LHCN-M2 (cell line): ENCODE data around the gene PSME3IP1. TPM values are rescaled to one million over a fixed set of nuclear protein-coding genes. Genes with fewer than 3 reads are reported as not detected.
"Not testable (repeated sequence)": the region's sequence is repeated elsewhere in the genome, so short reads cannot be mapped to it uniquely, and the experiment has no call there.

ENCODE experiments used
- DNase-seq: peaks from one replicate; pipeline ENCODE4 v3.0.0-alpha.2; 2012; ENCODE audit warnings: low read depth
- total RNA-seq: library from RNA; depleted of rRNA; stranded (reverse); fragments of >200 nt; gene quantifications from 2 replicates; pipeline ENCODE4 v1.2.3, GENCODE V29; 2014

Gene PSME3IP1
- total RNA-seq, 1 experiment from 2014 or later = 102 TPM

DNA sequence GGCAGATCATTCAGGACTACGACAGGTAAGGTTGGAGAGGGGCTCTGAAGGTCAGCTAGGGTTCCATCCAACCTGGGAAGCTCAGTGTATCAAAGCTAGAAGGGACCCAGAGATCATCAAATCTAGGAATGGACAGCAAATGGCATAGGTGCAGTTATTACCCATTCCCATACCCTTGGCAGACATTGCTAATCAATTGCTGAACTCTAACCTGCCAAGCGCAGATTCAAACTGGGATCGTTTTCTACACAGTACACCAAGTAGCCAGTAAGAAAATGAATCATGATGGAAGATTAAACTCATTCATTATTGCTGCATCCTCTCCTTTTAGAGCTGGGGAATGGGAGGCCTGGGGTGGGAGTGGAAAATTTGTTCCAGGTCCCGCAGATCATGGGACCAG is 59.9 kb downstream of the PSME3IP1 start:
- no peak for DNase-seq

- no peak for DNase-seq
Observed at GRCh38 chr16:57125376-57125775, 60.5 kb downstream of the PSME3IP1 start.

GRCh38 chr16:57123974-57124674 is 61.7 kb downstream of the PSME3IP1 start:
- peak; percentile 19 for DNase-seq

DNA sequence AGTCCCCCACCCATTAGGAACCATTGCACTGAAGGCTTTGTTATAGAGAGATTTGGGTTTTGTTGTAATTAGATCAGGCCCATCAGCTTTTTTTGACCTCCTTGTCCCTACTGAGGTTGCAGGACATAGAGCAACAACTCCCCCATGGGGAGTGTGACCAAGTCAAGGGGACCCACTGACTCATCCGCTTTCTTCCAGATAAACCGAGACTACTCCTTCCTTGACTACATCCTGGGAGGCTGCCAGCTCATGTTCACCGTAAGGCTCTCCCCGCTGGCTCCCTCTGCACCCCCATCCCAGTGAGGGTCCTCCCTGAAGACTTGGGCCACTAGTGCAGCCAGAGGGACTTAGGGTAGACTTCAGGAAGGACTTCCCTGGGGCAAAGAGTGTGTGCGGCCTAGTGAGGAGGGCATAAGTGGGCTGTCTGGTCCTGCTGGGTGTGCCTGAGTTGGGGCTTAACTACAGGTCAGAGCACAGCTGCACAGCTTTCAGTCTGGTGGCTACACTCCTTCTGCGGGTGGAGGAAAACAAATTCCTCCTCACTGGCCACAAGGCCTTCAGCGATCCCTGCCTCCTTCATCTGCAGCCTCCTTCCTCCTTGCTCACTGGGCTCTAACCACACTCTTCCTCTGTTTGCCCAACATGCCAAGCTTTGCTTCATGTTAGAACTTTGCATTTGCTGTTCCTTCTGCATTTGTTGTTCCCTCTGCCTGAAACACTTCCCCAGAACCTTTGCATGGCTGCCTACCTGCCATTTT is 62.4 kb downstream of the PSME3IP1 start:
- DNase-seq = no peak

- no peak for DNase-seq
Observed at GRCh38 chr16:57118461-57119084, 67.3 kb downstream of the PSME3IP1 start.

- no peak for DNase-seq
Observed at GRCh38 chr16:57115514-57116182, 70.2 kb downstream of the PSME3IP1 start.

DNA sequence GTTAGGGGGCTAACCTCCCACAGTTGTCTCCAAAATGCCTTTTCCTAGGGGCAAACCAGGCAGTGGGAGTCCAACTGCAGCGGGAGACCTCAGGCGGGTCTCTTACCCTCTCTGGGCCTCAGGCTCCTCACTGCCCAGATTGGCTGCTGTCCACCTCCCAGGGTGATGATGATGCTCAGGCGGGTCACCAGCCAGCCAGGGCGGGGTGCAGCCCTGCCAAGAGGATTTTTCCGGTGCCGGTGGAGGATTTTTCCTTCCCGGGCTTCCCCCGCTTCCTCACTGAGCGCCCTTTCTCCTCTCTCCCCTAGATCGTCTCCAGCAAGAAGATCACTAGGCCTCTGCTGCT is 70.7 kb downstream of the PSME3IP1 start:
- DNase-seq = no peak

GRCh38 chr16:57113664-57114063 is 72.2 kb downstream of the PSME3IP1 start:
- DNase-seq = no peak

DNA sequence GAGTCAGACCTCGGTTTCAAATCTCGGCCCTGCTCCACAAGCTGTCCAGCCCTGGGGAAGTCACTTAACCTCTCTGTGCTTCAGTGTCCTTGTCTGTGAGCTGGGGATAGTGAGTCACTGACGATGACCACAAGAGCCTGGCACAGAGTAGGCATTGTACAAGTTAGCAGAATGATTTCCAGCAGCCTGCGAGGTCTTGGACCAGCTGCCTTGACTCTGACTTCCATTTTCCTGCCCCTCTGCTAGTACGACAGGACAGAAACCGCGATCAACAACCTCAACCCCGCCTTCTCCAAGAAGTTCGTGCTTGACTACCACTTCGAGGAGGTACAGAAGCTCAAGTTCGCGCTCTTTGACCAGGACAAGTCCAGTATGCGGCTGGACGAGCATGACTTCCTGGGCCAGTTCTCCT is 72.8 kb downstream of the PSME3IP1 start:
- peak; percentile 62 for DNase-seq

DNA sequence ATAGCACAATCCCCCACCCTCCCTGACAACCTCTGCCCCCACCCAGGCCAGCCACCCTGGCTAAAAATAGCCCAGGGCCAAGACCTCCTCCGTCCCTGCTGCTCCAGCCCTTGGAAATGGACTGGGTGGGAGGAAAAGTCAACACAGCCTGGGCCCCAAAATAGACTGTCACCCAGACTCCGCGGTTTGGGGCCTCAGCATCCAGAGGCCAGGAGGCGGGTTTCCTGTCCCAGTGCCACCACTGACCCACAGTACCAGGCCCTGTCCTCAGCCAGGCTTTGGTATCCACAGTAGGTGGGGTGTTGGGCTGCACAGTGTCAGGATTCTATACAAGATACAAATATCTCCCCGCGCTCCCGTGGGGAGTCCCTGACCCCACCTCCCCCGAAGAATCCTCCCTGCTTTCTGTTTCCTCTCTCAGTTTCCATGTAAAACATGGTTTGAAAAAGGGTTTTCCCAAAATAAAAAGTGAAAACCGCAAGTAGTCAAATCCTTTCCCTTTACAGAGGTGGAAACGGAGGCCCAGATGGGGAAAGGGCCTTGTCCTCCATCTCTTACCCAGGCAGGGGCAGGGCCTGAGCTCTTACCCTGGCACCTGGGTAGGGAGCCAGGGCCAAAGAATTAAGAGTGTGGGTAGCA is 73.3 kb downstream of the PSME3IP1 start:
- no peak for DNase-seq

DNA sequence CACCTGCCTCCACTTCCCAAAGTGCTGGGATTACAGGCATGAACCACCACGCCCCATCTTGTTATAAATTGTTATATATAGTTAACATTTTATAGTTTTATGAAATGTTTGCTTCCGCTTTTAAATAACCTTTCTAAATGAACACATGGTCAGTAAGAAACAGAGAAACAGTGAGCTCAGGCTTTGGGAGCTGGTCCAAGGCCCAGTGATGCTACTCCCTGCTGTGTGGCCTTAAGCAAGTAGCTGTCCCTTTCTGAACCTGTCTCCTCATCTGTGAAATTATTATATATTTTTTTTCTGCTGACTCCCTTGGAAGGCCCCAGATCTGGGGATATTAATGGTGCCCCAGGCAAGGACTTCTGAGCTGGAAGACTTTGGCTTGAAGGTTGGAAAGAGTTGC is 74.4 kb downstream of the PSME3IP1 start:
- no peak for DNase-seq

GRCh38 chr16:57110937-57111336 is 74.9 kb downstream of the PSME3IP1 start:
- DNase-seq = no peak

DNA sequence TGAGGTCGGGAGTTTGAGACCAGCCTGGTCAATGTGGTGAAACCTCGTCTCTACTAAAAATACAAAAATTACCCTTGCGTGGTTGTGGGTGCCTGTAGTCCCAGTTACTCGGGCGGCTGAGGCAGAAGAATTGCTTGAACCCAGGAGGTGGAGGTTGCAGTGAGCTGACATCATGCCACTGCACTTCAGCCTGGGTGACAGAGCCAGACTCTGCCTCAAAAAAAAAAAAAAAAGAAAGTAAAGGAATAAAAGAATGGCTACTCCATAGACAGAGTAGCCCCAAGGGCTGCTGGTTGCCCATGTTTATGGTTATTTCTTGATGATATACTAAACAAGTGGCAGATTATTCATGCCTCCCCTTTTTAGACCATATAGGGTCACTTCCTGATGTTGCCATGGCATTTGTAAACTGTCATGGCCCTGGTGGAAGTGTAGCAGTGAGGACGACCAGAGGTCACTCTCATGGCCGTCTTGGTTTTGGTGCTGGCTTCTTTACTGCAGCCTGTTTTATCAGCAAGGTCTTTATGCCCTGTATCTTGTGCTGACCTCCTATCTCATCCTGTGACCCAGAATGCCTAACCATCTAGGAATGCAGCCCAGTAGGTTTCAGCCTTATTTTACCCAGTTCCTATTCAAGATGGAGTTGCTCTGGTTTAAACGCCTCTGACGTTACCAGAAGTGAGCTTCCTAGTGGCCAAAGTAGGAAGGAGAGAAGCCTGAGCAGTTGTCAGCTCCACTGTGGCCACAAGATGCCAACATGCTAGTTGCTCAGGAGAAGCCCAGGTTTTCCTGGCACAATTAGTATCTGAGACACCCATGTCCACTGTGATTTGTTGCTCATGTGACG is 76.4 kb downstream of the PSME3IP1 start:
- not testable (repeated sequence) for DNase-seq

GRCh38 chr16:57108432-57108831 is 77.4 kb downstream of the PSME3IP1 start:
- DNase-seq = no peak

DNA sequence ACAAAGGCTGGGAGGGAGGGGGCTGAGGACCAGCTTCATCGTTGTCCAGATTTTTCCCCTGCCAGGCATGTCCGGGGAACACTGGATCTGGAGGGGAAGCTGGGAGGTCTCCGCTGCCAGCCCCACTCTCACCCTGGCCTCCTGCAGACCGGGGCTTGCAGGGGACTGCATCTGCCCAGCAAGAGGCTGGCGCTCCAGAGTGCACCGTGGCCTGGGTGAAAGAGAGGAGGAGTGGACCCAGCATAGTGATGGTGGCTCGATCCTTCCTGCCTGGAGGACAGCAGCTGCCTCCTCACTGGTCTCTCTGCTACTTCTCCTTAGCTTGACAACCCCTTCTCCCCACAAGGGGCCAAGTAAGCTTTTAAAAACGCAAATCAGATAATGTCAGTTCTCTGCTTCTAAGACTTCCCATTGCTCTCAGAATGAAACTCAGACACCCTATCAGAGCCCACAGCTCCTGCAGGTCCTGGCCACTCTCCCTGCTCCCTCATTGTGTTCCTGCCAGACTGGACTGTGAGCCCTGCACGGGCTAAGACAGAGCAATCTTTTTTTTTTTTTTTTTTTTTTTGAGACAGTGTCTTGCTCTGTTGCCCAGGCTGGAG is 78.4 kb downstream of the PSME3IP1 start:
- DNase-seq = no peak

DNA sequence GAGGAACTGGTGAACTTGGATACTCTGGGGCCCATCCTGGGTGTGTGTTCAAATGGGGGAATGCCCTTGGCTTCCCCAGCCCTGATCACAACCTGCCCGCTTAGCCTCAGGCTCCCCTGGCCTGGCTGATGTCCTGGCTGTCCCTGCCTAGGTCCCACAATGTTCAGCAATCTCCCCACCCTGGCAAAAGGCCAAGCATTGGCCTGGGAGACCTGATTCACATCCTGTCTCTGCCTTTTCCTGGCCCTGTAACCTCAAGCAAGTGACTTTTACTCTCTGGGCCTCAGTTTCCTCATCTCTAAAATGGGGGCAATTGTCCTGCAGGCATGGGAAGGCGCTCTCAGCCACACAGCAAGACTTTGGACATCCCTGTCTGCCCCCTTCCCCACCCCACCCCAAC is 79.1 kb downstream of the PSME3IP1 start:
- DNase-seq = no peak

- no peak for DNase-seq
Observed at GRCh38 chr16:57105184-57105583, 80.7 kb downstream of the PSME3IP1 start.

DNA sequence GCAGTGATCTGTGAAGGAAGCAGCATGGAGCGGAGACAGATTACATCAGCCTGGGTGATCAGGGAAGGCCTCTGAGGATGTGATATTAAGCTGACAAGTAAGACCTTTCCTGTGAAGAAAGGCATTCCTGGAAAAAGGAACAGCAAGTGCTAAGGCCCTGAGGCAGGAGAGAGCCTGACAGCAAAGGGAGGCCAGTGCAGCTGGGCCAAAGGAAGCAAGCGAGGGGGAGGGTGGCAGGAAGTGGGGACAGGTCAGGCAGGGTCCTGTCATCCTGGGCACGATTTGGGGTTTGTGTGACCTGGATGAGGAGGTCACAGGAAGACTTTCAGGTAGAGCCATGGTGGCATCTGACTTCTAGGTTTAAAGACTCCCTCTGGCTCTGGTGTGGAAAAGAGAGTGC is 81.1 kb downstream of the PSME3IP1 start:
- no peak for DNase-seq

GRCh38 chr16:57102888-57103851 is 82.7 kb downstream of the PSME3IP1 start:
- DNase-seq = no peak
